OCI-LY3 (cell line): ENCODE measurements around the gene CGB1.

Experiments
- EZH2phosphoT487 ChIP-seq: fragments of 200-600 bp; shearing (Covaris generic); IDR thresholded peaks from 2 replicates; pipeline ENCODE4 v1.6.1; 2018; ENCODE audit warnings: antibody characterized with exemption, mixed run types, low read depth
- TF ChIP-seq, protein P1 (sequence below): fragments of 200-600, 300-600 bp; sonication (generic); IDR thresholded peaks from 2 replicates; pipeline ENCODE4 v1.5.1; 2014; ENCODE audit warnings: antibody characterized with exemption, low read length, low read depth

DNA sequence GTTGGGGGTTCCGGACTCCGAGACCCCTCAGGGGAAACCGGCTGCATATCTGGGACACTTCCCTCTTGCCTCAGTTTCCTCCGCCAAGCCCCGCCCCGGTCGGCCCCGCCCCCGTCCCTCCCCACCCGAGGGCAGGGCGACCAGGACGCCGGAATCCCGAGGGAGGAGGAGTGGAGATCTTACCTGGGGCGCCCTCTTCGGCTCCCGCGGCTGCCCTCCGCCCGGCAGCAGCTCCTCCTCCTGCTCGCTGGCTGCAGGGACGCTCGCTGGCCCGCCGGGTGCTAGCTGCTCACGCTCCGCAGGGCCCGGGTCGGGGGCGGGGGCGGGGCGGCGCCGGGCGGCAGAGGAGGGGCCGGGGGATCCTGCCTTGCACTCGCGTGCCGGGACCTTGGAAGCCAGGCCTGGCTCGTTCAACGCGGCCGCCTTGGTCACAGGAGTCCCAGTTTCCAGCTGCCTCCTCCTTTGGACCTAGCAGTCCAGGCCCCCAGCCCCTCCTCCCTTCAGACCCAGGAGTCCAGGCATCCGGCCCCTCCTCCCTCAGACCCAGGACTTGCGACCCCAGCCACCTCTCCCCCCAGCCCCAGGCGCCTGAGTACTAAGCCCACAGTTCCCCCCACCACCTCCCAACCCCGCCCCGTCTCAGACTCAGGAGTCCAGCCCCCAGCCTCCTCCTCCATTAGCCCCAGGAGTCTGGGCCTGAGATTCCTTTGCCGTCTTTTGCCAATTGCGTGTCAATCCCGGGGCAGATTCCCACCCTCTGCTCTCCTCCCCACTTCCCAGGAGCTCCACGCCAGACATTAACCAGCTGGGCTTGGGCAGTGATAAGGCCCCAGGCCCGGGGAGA is 28.3 kb upstream of the CGB1 start, which contains the start of gene NTF4:
- TF ChIP-seq, protein P1, sequence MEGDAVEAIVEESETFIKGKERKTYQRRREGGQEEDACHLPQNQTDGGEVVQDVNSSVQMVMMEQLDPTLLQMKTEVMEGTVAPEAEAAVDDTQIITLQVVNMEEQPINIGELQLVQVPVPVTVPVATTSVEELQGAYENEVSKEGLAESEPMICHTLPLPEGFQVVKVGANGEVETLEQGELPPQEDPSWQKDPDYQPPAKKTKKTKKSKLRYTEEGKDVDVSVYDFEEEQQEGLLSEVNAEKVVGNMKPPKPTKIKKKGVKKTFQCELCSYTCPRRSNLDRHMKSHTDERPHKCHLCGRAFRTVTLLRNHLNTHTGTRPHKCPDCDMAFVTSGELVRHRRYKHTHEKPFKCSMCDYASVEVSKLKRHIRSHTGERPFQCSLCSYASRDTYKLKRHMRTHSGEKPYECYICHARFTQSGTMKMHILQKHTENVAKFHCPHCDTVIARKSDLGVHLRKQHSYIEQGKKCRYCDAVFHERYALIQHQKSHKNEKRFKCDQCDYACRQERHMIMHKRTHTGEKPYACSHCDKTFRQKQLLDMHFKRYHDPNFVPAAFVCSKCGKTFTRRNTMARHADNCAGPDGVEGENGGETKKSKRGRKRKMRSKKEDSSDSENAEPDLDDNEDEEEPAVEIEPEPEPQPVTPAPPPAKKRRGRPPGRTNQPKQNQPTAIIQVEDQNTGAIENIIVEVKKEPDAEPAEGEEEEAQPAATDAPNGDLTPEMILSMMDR, result no peak
- TF ChIP-seq EZH2phosphoT487, result no peak
